Tibial nerve (tissue), 4 donors: ENCODE results near the gene RUNX3.

Experiments used
- EP300 ChIP-seq, 2 donors: sonication (generic); formaldehyde crosslinking; IDR thresholded peaks; one replicate each; pipeline ENCODE4 v1.6.1; 2017; ENCODE audit warnings: antibody characterized with exemption in 2 of 2, mild to moderate bottlenecking in 1 of 2
- TF ChIP-seq, protein P1 (sequence below), 5 experiments: fragments of 200-600 bp in 3 of 5; fragments of 450-650 bp in 2 of 5; sonication (generic) in 3 of 5; IDR thresholded peaks; one replicate each; pipeline ENCODE4 v1.5.1; 2016 to 2019; ENCODE audit warnings: antibody characterized with exemption in 5 of 5, mild to moderate bottlenecking in 3 of 5, moderate library complexity in 2 of 5

DNA sequence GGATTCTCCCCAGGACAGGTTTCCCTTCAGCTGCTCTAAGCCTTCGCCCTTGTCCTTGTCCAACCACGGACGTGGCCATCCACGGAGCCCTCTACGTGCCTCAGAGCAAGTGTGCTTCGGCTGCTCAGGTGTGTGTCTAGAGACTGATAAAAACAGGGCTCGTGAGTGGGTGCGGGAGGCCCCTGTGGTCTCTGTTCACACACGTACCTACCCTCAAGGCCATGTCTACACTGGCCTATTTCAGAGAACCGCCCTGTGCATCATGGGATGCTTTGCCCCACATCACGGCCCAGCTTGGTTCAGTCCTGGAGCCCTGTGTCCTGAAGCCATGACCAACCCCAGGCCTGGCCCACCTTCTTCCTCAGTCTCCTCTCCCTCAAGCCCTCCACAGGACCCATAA is 24.6 kb upstream of the RUNX3 start:
- TF ChIP-seq, protein P1, sequence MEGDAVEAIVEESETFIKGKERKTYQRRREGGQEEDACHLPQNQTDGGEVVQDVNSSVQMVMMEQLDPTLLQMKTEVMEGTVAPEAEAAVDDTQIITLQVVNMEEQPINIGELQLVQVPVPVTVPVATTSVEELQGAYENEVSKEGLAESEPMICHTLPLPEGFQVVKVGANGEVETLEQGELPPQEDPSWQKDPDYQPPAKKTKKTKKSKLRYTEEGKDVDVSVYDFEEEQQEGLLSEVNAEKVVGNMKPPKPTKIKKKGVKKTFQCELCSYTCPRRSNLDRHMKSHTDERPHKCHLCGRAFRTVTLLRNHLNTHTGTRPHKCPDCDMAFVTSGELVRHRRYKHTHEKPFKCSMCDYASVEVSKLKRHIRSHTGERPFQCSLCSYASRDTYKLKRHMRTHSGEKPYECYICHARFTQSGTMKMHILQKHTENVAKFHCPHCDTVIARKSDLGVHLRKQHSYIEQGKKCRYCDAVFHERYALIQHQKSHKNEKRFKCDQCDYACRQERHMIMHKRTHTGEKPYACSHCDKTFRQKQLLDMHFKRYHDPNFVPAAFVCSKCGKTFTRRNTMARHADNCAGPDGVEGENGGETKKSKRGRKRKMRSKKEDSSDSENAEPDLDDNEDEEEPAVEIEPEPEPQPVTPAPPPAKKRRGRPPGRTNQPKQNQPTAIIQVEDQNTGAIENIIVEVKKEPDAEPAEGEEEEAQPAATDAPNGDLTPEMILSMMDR (IDR thresholded peaks at IDR 0.05): no peak
- no peak for TF ChIP-seq EP300 (IDR thresholded peaks at IDR 0.05)
